ENCODE data around the gene CHCHD3.

GRCh38 chr7:132777956-132778355 is 303.9 kb downstream of the CHCHD3 start:
- TF ChIP-seq POLR2AphosphoS5 (IDR thresholded peaks at IDR 0.05) (no peak), CTCF (IDR thresholded peaks at IDR 0.05) (no peak)
